H1 (cell line): Measurements from ENCODE around the gene PCAT7. TPM values are rescaled to one million over a fixed set of nuclear protein-coding genes. Genes with fewer than 3 reads are reported as not detected.

Source experiments
- CBX5 ChIP-seq: fragments of 300-800, 300-1000 bp; sonication (generic); IDR thresholded peaks from 2 replicates; pipeline ENCODE4 v1.7.1; 2016; ENCODE audit warnings: antibody characterized with exemption, low read length, low read depth
- GTF2F1 ChIP-seq: IDR thresholded peaks from 2 replicates; pipeline ENCODE4 v1.6.1; 2012; ENCODE audit warnings: low read depth, low read length, improper control_type of control experiment, borderline replicate concordance
- POLR2A ChIP-seq, 2 experiments: IDR thresholded peaks; 1 replicate in 1 of 2; 2 replicates in 1 of 2; pipeline ENCODE4 v1.6.1; 2011; ENCODE audit warnings: low read depth in 2 of 2, low read length in 2 of 2, mild to moderate bottlenecking in 2 of 2; ENCODE audit errors: control extremely low read depth in 1 of 2
- POU5F1 ChIP-seq: IDR thresholded peaks from 2 replicates; pipeline ENCODE4 v1.6.1; 2011; ENCODE audit warnings: low read depth, mild to moderate bottlenecking, low read length, moderate library complexity
- SAP30 ChIP-seq: fragments of 300-600 bp; sonication (generic); IDR thresholded peaks from 2 replicates; pipeline ENCODE4 v1.7.1; 2012; ENCODE audit warnings: low read length, moderate library complexity, mild to moderate bottlenecking, inconsistent platforms; ENCODE audit not compliant: insufficient read depth, insufficient replicate concordance
- TEAD4 ChIP-seq: IDR thresholded peaks from 2 replicates; pipeline ENCODE4 v1.6.1; 2012; ENCODE audit warnings: low read depth, low read length, inconsistent platforms, mixed read lengths
- polyA plus RNA-seq, 7 experiments: library from polyadenylated mRNA; depleted of rRNA in 3 of 7; stranded (reverse) in 5 of 7; unstranded in 2 of 7; fragments of >200 nt in 5 of 7; fragments of 200-250 nt in 2 of 7; gene quantifications; 1 replicate in 5 of 7; 2 replicates in 1 of 7; 4 replicates in 1 of 7; pipeline versions ENCODE4 v1.2.1 to v1.2.3, GENCODE V29; 2011 to 2013; ENCODE audit warnings: missing spikeins in 2 of 7, mixed read lengths in 2 of 7
- total RNA-seq: library from RNA; stranded (reverse); fragmentation: NEBNext Ultra II Directional; extraction: Animal tissue kit (Norgen Biotek cat#: 25700); gene quantifications from 2 replicates; pipeline ENCODE4 v1.2.1, GENCODE V29; 2021

Gene PCAT7
- total and polyA plus RNA-seq, 2 of the 8 experiments (the other 6 are each of a cell fraction or from before 2014, with no cell fraction given): 3.2 to 4.1 TPM

GRCh38 chr9:94545940-94546339 lies 8.9 kb upstream of the PCAT7 start (continued):
- TF ChIP-seq SAP30: no peak
- TF ChIP-seq POU5F1: no peak
- no peak for TF ChIP-seq CBX5
- no peak for TF ChIP-seq GTF2F1
- TF ChIP-seq TEAD4: no peak
- no peak for TF ChIP-seq POLR2A (IDR thresholded peaks at IDR 0.05; ENCODE audit: control extremely low read depth in 1 of 2, low read depth in 2 of 2, low read length in 2 of 2)
- TF ChIP-seq, all 59 proteins: peak for 0
